Hypothalamus (tissue), 51 donors: Measurements from ENCODE around the gene GATAD2A.
A peak's percentile ranks its signal among the peaks of the same experiment; 100 is the strongest.

Experiments
- DNase-seq, 51 donors: peaks; one replicate each; lab custom pipeline; 2025; lab: John Stamatoyannopoulos, UW

GATAD2A gene

GRCh38 chr19:19540715-19541515, 135.4 kb downstream of the GATAD2A start:
- peak in 4 of 51 donors; percentile 5 to 36 (median 12) for DNase-seq

GRCh38 chr19:19541616-19542015, 136.1 kb downstream of the GATAD2A start:
- no peak for DNase-seq

GRCh38 chr19:19542507-19542906, 137.0 kb downstream of the GATAD2A start:
- no peak for DNase-seq

GRCh38 chr19:19543101-19543500, 137.6 kb downstream of the GATAD2A start:
- no peak for DNase-seq

GRCh38 chr19:19543640-19544039, 138.2 kb downstream of the GATAD2A start:
- DNase-seq, result no peak

- DNase-seq, result no peak
Measured at GRCh38 chr19:19544257-19544953, 138.9 kb downstream of the GATAD2A start.

GRCh38 chr19:19544954-19545591, 139.6 kb downstream of the GATAD2A start:
- no peak for DNase-seq

- DNase-seq, result no peak
Measured at GRCh38 chr19:19545707-19546106, 140.2 kb downstream of the GATAD2A start.

GRCh38 chr19:19546751-19547162, 141.3 kb downstream of the GATAD2A start:
- no peak for DNase-seq

- DNase-seq, result no peak
Measured at GRCh38 chr19:19547674-19548336, 142.3 kb downstream of the GATAD2A start.

- no peak for DNase-seq
Measured at GRCh38 chr19:19548915-19549759, 143.7 kb downstream of the GATAD2A start.

- no peak for DNase-seq
Measured at GRCh38 chr19:19549804-19550464, 144.5 kb downstream of the GATAD2A start.

GRCh38 chr19:19550485-19550929, 145.0 kb downstream of the GATAD2A start:
- DNase-seq, result no peak

- no peak for DNase-seq
Measured at GRCh38 chr19:19550972-19551852, 145.7 kb downstream of the GATAD2A start.

GRCh38 chr19:19551853-19552192, 146.3 kb downstream of the GATAD2A start:
- DNase-seq, result no peak

GRCh38 chr19:19552798-19553197, 147.3 kb downstream of the GATAD2A start:
- no peak for DNase-seq

GRCh38 chr19:19553670-19554069, 148.2 kb downstream of the GATAD2A start:
- DNase-seq, result no peak
